Peyer's patch (tissue), 4 donors: Measurements from ENCODE around the gene CNOT8. TPM values are rescaled to one million over a fixed set of nuclear protein-coding genes. Genes with fewer than 3 reads are reported as not detected.
A peak's percentile ranks its signal among the peaks of the same experiment; 100 is the strongest.

ENCODE experiments used
- DNase-seq, 3 donors: peaks; one replicate each; pipeline ENCODE4 v3.0.0-alpha.2; 2017 to 2019
- H3K27ac ChIP-seq, 4 donors: fragments of 200-600 bp; sonication (generic); one replicate each; pipeline ENCODE4 v1.5.1; 2016 to 2019
- H3K27me3 ChIP-seq, 2 donors: fragments of 200-600 bp; sonication (generic); one replicate each; pipeline ENCODE4 v1.5.1; 2019
- H3K36me3 ChIP-seq, 3 donors: fragments of 200-600 bp; sonication (generic); one replicate each; pipeline ENCODE4 v1.5.1; 2016 to 2019
- H3K4me1 ChIP-seq, 4 donors: fragments of 200-600 bp; sonication (generic); one replicate each; pipeline ENCODE4 v1.5.1; 2016 to 2019
- H3K4me3 ChIP-seq, 4 donors: fragments of 200-600 bp; sonication (generic); 1 replicate in 3 of 4; 2 replicates in 1 of 4; pipeline ENCODE4 v1.5.1; 2016 to 2019; ENCODE audit warnings: mild to moderate bottlenecking in 1 of 4
- H3K9me3 ChIP-seq, 4 donors: fragments of 200-600 bp; sonication (generic); one replicate each; pipeline ENCODE4 v1.5.1; 2016 to 2019; ENCODE audit warnings: mild to moderate bottlenecking in 1 of 4
- POLR2A ChIP-seq, 2 donors: fragments of 450-650 bp; IDR thresholded peaks; one replicate each; pipeline ENCODE4 v1.5.1; 2017; ENCODE audit warnings: antibody characterized with exemption in 2 of 2, mild to moderate bottlenecking in 2 of 2, moderate library complexity in 2 of 2
- total RNA-seq, 4 donors: library from RNA; depleted of rRNA; stranded (reverse); fragments of >200 nt; gene quantifications; one replicate each; pipeline ENCODE4 v1.1.0, GENCODE V29; 2016
- TF ChIP-seq, protein P1 (sequence below), 6 experiments: fragments of 450-650 bp in 4 of 6; fragments of 200-600 bp in 2 of 6; sonication (generic) in 1 of 6; IDR thresholded peaks; one replicate each; pipeline ENCODE4 v1.5.1; 2017 to 2019; ENCODE audit warnings: antibody characterized with exemption in 6 of 6, mild to moderate bottlenecking in 3 of 6, moderate library complexity in 1 of 6

The CNOT8 gene
- total RNA-seq, 4 donors from 2014 or later, result 36.9 to 88.3 (median 56.8) TPM

DNA sequence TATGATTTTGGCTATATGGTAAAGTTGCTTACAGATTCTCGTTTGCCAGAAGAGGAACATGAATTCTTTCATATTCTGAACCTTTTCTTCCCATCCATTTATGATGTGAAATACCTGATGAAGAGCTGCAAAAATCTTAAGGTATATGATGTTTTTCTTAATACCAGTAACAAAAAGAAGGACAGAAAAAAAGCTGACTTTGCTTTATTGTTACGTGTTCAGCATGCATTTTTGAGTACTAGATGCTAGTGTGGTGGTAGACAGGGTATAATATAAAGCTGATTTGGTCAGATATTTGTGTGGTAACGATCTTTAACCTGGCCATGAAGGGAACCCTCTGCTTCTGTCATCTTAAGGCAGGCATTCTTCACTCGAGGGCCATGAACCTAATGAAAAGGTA lies 13.3 kb downstream of the CNOT8 start:
- Histone ChIP-seq H3K9me3 (no peaks in the 10 kb centered on the region), H3K27ac (no peak overlapping the region), H3K36me3 (peaks cover 0 to 71% (median 0%) of the 10 kb centered on the region in 3 donors), H3K4me3 (no peak overlapping the region), H3K27me3 (no peaks in the 10 kb centered on the region), H3K4me1 (no peaks in the 10 kb centered on the region)
- no peak for DNase-seq
- no peak for TF ChIP-seq POLR2A (IDR thresholded peaks at IDR 0.05)
- TF ChIP-seq, protein P1, sequence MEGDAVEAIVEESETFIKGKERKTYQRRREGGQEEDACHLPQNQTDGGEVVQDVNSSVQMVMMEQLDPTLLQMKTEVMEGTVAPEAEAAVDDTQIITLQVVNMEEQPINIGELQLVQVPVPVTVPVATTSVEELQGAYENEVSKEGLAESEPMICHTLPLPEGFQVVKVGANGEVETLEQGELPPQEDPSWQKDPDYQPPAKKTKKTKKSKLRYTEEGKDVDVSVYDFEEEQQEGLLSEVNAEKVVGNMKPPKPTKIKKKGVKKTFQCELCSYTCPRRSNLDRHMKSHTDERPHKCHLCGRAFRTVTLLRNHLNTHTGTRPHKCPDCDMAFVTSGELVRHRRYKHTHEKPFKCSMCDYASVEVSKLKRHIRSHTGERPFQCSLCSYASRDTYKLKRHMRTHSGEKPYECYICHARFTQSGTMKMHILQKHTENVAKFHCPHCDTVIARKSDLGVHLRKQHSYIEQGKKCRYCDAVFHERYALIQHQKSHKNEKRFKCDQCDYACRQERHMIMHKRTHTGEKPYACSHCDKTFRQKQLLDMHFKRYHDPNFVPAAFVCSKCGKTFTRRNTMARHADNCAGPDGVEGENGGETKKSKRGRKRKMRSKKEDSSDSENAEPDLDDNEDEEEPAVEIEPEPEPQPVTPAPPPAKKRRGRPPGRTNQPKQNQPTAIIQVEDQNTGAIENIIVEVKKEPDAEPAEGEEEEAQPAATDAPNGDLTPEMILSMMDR (IDR thresholded peaks at IDR 0.05), result no peak

DNA sequence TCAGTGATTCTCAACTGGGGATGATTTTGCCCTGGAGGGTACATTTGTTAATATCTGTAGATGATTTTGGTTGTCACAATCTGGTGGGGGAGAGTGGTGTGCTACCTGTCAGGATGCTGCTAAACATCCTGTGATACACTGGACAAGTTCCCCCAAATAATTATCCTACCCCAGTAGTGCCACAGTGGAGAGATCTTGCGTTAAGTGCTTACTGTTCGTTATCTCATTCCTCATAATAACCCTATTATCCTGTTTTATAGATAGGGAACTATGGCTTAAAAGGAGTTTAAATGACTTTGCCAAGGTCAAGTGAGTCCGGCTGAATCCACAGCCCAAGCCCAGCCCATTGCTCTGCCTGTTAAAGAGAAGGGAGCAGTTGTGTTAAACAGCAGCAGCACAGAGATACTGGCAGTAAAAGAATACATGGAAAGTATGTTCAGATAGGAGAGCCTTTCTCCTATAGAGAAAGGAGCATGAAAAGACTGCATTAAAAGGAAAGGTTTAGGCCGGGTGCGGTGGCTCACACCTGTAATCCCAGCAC lies 15.4 kb downstream of the CNOT8 start:
- DNase-seq, result no peak
- H3K4me1 ChIP-seq, result no peaks in the 10 kb centered on the region
- H3K27ac ChIP-seq, result peak overlapping the region in 2 of 4 donors; percentile 19 to 47
- no peak for TF ChIP-seq POLR2A (IDR thresholded peaks at IDR 0.05)
- TF ChIP-seq, protein P1 (IDR thresholded peaks at IDR 0.05), result no peak
- H3K27me3 ChIP-seq, result no peaks in the 10 kb centered on the region
- no peak overlapping the region for H3K4me3 ChIP-seq
- H3K9me3 ChIP-seq, result peaks cover 0 to 12% (median 1%) of the 10 kb centered on the region in 4 donors
- H3K36me3 ChIP-seq, result peaks cover 0 to 77% (median 0%) of the 10 kb centered on the region in 3 donors

DNA sequence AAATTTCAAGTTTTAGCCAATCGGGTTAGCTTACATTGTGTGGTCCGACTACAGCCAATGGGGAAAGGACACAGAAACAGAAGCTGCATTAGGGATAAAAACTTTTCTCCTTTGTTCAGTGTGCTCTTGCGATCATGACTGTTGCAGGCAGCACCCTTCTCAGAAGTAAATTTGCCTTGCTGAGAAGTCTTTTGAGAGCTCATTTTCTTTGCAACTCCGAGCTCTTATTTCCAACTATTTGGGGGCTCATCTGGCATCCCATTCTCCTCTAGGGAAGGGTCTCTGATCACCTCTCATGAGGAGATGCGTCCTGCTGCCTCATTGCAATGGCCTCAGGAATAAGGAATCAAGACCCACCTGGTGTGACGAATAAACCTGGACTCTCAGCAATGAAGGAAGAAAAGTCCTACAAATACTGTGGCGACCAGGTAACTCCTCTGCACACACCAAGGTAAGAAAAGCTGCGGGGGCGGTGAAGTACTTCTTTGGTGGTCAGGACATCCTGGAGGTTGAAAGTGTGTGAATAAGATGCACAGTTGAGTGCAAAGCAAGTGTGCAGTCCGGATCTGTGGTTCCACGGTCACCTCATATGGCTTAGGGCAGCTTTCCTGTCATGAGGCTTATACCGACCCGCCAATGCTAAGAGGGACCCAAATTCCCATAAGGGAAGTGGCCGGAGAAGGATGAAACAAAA lies 20.4 kb downstream of the CNOT8 start:
- DNase-seq, result no peak
- Histone ChIP-seq H3K27me3 (no peaks in the 10 kb centered on the region), H3K27ac (no peak overlapping the region), H3K4me1 (no peaks in the 10 kb centered on the region), H3K4me3 (no peak overlapping the region), H3K9me3 (peaks cover 0 to 17% (median 3%) of the 10 kb centered on the region in 4 donors), H3K36me3 (peaks cover 0 to 46% (median 0%) of the 10 kb centered on the region in 3 donors)
- no peak for TF ChIP-seq POLR2A (IDR thresholded peaks at IDR 0.05)
- TF ChIP-seq, protein P1 (IDR thresholded peaks at IDR 0.05), result no peak

DNA sequence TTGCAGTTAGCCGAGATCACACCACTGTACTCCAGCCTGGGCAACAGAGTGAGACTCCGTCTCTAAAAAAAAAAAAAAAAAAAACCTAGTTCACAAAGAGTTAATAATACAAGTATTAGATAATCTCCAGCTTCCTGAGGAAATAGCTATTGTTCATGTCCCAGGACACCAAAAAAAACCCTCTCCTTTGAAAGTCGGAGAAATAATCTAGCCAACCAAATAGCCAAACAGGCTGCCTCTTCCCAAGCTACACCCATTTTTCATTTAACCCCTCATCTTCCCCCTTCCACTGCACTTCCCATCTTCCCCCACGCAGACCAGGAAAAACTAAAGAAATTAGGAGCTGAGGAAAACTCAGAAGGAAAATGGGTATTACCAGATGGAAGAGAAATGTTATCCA lies 23.6 kb downstream of the CNOT8 start:
- Histone ChIP-seq H3K27me3 (no peaks in the 10 kb centered on the region), H3K27ac (no peak overlapping the region), H3K4me3 (no peak overlapping the region), H3K36me3 (peaks cover 0 to 34% (median 0%) of the 10 kb centered on the region in 3 donors), H3K9me3 (peaks cover 0 to 34% (median 3%) of the 10 kb centered on the region in 4 donors), H3K4me1 (no peaks in the 10 kb centered on the region)
- TF ChIP-seq, protein P1 (IDR thresholded peaks at IDR 0.05), result no peak
- no peak for TF ChIP-seq POLR2A (IDR thresholded peaks at IDR 0.05)
- DNase-seq, result no peak

DNA sequence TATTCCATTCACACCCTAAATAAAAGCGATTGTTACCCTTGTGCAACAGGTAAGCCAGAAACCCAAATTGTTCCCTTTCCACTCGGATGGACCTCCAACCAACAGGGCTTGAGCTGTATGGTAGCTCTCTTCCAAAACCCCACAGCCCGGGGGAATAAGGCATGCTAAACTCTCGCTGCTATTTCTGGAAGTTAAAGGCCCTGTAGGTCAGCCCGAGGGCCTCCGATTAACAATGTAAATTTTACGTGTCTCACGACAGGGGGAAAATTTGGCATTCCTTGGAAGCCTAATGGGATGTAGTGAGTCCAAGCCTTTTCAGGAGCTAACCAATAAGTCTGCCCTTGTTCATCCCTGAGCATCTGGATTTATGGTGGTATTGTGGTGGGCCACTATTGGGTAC lies 26.0 kb downstream of the CNOT8 start:
- no peak for TF ChIP-seq POLR2A (IDR thresholded peaks at IDR 0.05)
- TF ChIP-seq, protein P1 (IDR thresholded peaks at IDR 0.05), result no peak
- peaks cover 0 to 44% (median 0%) of the 10 kb centered on the region in 3 donors for H3K36me3 ChIP-seq
- peaks cover 0 to 17% (median 0%) of the 10 kb centered on the region in 4 donors for H3K9me3 ChIP-seq
- DNase-seq, result no peak
- no peak overlapping the region for H3K4me3 ChIP-seq
- no peaks in the 10 kb centered on the region for H3K27me3 ChIP-seq
- no peaks in the 10 kb centered on the region for H3K4me1 ChIP-seq
- H3K27ac ChIP-seq, result no peak overlapping the region
